HG03432 (cell line): ENCODE data around the gene NXNL2.

Source experiments
- ATAC-seq: cut with Tn5 transposase; IDR thresholded peaks from one replicate; pipeline ENCODE4 v1.9.1; 2021; ENCODE audit warnings: mild to moderate bottlenecking, moderate library complexity; ENCODE audit not compliant: unreplicated experiment

The NXNL2 gene

DNA sequence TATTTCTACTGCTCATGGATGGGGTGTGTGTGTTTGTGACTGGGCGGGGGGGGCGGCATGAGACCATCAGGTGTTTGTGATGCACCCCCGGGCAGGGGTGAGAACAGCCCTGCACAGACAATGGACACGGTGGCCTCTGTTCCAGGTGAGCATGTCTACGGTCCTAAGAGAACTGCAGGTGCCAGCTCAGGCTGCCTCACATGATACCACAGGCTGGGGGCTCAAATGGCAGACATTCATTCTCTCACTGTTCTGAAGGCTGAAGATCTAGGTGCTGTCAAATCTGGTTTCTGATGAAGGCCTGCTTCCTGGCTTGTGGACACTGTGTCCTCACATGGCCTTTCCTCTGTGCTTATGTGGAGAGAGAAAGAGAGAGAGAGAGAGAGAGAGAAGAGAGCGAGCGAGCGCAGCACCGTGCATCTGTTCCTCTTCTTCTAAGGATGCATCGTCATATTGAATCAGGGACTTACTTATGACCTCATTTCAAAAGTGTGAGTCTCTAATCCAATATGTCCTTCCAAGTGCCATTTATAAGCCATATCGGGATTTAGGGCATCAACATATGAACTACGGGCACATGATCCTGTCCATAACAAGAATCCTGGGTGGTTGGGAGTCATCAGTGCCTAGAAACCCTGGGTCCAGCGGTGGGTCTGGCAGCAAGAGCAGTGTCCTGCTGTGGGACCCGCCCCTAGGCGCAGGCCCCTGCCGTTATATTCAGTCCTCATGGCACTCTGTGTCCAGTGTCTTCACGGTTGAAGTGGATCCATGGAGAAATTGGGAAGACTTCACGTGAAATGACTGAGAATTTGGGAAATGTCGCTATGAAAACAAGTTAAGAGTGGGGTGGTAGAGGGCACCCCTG lies 42.5 kb downstream of the NXNL2 start:
- ATAC-seq = no peak

DNA sequence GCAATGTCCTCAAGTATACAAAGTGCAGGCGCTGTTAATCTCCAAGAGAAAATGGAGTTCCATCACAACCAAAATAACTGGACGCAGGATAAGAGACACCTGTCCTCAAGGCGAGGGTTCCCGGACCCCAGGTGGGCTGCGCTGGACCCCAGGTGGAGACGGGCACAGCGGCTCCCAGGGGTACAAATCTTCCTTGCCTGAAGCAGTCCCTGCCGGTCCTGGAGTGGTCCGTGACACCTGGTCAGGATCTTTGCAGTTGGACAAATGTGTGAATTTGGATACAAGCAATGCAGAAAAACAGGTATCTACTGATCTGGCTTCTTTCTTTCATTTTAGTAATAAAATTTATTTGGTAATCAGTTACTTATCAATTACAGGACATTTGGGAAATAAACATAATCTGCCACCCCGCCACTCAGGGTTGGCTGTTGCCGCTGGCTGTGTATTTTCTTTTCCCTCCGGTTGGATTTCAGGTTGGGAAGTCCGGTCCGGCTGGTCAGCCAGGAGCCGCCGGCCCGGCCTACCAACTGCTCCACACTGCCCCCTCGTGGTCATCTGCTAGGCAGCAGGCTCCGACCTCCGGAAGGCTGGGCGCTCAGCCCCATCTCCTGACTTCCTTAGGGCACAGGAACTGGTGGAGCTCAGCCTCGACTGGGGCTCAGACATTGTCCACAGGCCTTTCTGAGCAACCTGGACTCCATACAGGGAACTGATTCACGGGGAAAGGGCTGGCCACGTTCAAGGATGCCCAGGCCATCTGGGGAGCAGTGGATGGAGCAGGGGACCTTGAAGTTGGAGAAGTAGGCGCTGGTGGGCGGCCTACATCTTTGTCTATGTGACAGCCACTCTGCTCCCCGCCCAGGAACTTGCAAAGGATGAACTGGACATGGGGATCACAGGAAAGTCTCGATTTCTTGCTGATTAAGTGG lies 43.4 kb downstream of the NXNL2 start:
- ATAC-seq = peak; percentile 89

DNA sequence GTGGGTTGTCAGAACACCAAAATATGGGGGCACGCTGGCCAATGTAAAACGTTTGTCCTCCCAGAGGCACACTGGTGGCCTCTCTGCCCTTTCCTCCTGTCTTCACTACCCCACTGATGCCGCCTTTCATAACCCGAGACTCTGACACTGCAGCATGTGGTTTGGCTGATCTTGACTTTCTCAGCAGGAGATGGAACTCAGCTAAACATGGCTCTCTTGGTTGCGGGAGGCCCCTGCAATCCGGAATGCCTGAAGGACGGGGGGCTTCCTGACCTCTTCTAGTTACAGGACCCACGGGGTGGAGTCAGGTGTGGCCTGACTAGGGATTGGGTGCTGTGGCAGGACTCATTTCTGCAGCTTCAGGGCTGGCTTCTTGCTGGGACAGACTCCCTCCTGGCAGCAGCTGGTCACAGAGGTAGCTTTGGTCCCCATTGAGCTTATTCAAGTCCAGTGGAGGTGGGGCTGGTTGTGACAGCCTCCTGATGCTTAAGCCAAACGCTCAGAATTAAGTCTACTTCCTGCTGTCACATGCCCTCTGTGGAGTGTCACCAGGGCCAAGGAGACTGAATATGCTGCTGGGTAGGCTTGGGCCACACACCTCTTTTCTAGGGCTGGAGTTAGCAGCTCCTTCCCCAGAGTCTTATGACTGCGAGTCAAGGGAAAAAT lies 44.2 kb downstream of the NXNL2 start:
- no peak for ATAC-seq

DNA sequence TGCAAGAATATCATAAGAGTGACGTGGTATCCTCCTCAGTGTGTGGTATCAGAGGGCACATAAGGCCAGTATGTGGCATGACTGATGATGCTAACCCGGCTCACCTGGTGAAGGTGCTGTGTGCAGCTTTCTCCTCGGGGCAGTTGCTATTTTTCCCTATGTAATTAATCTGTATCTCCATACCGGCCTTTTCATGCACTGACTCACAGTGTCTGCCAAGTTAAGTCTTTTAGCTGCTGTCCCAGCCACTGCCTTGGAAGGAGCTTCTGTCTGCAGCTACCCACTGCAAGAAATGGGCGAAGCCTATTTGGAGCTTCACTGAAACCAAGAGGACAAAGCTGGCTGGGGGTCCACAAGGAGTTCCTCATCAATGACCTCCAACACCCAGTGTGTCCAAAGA lies 46.0 kb downstream of the NXNL2 start:
- ATAC-seq = no peak

DNA sequence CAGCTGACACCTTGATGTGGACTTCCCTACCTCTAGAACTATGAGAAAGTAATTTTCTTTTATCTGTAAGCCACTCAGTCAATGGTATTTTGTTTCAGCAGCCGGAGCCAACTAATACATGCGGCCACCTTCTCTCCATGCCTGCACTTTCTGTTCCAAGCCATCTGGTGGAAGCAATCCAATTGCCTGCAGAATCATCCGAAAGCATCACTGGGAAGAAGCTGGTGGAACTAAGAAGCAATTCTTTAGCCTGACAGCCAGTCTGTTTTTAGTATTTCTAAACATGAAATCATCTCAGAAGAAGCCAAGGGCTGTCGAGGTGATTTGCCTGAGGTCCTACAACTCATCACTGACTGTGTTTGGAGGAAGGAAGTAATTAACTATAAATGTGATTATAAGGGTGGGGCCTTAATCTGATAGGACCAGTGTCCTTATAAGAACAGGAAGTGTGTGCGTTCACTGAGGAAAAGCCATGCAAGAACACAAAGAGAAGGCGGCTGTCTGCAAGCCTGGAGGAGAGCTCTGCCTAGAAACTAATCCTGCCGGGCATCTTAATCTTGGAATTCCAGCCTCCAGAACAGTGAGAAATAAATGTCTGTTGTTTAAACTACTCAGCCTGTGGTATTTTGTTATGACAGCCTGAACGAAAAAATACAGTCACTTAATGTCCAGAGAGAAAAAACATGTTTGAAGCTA lies 49.1 kb downstream of the NXNL2 start:
- ATAC-seq = no peak

DNA sequence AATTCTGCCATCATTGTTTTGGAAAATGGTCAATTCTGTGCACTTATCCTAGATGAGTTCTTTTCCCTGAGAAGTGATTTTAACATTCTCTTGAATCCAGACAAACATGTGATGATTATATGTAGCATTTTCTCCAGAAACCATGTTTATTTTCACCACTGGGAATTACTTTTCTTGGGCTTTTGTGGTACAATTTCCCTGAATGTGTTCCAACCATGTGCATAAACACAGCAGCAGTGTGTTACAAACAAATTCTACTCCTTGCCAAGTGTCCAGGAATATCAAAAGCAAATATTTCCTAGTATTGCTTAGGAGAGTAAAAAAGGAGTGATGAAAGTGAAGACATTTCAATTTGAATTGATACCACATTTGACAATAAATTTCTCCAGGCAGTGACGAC lies 50.4 kb downstream of the NXNL2 start:
- ATAC-seq = no peak

DNA sequence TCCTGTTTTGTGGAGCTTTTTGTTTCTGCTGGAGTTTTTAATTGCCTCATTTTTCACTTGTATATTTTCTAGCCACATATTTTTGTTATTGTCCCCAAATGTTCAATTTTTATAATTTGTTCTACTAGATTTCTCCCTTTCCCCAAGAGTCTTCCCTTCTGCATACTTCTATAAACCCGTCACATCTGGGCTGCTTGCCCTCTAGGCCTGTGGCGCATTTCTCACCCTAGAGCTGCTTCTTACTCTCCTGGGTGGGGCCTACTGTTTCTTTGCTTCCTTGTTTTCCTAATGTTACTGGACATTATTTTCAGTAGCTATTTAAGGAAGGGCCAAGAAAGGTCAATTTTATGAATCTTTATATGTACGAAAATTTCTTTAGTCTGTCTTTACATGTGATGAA lies 51.5 kb downstream of the NXNL2 start:
- ATAC-seq = no peak

DNA sequence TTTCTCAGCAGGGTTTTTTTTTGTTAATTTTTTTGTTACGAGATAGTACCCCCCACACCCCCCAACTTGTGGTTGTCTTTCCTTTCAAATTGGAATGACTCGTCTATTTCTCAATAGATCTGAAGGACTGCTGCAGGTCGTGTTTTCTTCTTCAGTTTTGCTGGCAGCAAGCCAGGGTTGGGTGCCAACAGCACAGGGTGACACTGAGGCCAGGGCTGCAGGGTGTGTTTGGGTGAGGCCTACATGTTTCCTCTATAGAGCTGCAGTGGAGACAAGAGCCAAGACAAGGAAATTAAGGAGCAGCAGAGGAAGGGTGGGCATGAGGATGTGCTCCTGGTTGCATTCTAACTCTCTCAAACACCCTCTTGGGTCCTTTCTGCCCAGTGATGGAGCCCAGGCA lies 52.2 kb downstream of the NXNL2 start:
- no peak for ATAC-seq

DNA sequence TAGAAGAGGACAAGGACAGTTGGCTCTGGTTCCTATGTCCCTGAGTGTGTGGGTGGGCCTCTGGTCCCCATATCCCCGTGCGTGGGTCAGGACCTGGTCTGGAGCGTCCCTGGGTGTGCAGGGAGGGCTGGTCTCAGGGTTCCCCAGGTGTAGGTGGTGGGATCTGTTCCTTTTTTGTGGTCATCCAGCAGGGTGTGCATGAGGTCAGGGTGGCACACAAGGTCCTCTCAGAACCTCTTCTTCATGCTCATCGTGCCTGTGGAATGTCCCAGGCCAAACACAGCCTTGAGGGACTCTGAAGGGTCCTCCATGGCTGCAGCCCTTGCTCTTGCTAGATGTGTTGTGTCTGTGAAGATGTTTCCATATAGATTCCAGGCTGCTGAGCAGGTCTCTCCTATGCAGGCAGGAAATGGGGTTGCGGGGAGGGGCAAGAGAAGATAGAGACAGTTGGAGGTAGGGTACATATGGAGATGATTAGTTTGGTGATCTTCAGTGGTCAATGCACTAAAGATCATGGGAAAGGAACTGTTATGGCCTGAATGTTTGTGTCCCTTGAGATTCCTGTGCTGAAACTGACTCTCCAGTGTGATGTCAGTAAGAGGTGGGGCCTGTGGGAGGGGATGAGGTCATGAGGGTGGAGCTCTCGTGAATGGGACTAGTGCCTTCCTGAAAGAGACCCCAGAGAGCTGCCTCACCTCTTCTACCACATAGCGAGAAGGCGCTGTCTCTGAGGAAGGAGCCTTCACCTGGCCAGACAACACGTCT lies 53.1 kb downstream of the NXNL2 start:
- ATAC-seq = no peak

DNA sequence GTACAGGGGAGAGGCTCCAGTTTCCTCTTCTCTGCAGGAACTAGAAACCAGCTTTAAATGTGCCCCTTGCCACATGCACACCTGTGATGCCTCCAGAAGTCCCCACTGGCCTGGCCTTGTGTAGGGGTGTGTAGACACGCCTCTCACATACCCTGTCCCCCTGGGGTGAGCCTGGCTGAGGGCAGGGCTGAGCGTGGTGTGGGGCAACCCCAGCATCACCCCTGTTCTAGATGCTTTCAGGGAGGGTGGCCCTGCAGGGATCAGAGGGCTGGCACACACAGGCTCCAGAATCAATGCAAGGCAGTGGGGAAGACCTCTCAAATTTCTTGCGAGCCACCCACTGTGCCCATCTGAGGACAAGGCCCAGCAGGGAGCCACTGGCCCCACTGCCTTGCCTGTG lies 54.7 kb downstream of the NXNL2 start:
- no peak for ATAC-seq

DNA sequence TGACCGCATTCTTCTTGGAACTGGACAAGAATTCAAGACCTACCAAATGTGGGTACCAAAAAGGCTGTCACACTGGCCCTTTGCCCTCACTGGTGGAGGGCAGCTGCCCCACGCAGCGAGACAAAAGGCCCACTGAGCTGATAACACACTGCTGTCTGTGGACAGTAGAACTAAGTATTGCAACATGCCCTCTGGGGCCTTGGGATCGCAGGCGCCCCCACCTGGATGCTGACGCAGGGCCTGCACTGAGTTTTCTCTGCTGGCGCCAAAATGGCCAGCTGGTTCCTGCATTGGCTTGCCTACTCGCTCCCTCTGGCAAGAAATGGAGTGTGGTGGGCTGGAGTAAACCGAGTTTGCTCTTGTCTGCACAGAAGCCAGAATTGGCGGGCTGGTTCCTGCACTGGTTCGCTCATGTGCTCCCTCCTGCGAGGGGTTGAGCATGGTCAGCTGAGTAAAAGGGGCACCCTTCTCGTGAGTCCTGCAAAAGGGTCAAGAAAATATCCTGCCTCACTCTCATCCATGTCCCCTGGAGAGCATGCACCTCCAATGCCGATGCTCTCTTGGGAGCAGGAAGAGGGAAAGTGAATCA lies 55.7 kb downstream of the NXNL2 start:
- ATAC-seq = no peak

DNA sequence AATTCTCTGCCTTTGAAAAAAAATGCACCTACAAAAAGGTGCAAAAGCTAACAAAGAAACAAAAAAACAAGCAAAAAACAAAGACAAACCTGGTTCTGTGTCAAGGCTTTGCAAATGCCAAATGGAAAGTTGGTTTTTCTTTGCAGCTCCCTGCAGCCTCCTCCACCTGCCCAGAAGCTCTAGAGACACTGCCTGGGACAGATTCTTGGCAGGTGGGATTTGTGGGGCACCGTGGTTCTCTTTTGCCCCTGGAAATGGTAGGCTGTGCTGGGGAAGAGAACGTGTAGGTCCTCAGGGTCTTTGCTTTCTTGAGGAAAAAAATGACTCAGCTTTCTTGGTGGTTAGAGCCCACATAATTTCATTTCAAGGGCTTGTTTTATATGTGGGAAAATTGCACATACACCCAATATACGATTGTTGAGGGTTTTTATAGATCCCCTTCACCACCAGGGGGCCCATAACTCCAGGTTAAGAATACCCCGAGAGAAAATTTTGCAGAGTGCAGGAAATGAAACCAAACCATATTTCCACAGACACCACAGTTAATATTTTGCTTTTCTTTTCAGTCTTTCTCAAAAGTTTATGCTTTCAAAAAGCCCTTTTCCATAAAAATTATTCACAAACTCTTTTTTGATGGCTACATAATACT lies 58.7 kb downstream of the NXNL2 start:
- ATAC-seq = peak; percentile 87
